NCI-H1694 (cell line): ENCODE results near the gene ERBIN.
"Not testable (repeated sequence)": the region's sequence is repeated elsewhere in the genome, so short reads cannot be mapped to it uniquely, and the experiment has no call there.

Experiments used
- DNase-seq: peaks from one replicate; lab custom pipeline; 2025; lab: John Stamatoyannopoulos, UW

Gene ERBIN, protein sequence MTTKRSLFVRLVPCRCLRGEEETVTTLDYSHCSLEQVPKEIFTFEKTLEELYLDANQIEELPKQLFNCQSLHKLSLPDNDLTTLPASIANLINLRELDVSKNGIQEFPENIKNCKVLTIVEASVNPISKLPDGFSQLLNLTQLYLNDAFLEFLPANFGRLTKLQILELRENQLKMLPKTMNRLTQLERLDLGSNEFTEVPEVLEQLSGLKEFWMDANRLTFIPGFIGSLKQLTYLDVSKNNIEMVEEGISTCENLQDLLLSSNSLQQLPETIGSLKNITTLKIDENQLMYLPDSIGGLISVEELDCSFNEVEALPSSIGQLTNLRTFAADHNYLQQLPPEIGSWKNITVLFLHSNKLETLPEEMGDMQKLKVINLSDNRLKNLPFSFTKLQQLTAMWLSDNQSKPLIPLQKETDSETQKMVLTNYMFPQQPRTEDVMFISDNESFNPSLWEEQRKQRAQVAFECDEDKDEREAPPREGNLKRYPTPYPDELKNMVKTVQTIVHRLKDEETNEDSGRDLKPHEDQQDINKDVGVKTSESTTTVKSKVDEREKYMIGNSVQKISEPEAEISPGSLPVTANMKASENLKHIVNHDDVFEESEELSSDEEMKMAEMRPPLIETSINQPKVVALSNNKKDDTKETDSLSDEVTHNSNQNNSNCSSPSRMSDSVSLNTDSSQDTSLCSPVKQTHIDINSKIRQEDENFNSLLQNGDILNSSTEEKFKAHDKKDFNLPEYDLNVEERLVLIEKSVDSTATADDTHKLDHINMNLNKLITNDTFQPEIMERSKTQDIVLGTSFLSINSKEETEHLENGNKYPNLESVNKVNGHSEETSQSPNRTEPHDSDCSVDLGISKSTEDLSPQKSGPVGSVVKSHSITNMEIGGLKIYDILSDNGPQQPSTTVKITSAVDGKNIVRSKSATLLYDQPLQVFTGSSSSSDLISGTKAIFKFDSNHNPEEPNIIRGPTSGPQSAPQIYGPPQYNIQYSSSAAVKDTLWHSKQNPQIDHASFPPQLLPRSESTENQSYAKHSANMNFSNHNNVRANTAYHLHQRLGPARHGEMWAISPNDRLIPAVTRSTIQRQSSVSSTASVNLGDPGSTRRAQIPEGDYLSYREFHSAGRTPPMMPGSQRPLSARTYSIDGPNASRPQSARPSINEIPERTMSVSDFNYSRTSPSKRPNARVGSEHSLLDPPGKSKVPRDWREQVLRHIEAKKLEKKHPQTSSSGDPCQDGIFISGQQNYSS (N-terminal part only)

GRCh38 chr5:65926276-65926783 is at the start of gene ERBIN:
Gene ERBIN (plus strand): TSS chr5:65926575. CDS start chr5:65992719, 66,144 bp downstream.
- DNase-seq = no peak

DNA sequence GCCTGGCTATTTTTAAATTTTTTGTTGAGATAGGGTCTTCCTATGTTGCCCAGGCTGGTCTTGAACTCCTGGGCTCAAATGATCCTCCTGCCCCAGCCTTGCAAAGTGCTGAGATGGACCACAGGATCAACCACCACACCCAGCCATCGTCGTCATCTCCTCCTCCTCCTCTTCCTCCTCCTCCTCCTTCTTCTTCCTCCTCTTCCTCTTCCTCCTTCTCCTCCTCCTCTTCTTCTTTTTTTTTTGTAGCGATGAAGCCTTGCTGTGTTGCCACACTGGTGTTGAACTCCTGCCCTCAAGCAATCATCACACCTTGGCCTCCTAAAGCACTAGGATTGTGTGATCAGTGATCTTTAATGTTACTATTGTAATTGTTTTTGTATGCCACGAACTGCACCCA is 49.4 kb upstream of the ERBIN start:
- DNase-seq = no peak

- not testable (repeated sequence) for DNase-seq
These were observed 46.6 kb upstream of the ERBIN start for GRCh38 chr5:65879668-65880256.

DNA sequence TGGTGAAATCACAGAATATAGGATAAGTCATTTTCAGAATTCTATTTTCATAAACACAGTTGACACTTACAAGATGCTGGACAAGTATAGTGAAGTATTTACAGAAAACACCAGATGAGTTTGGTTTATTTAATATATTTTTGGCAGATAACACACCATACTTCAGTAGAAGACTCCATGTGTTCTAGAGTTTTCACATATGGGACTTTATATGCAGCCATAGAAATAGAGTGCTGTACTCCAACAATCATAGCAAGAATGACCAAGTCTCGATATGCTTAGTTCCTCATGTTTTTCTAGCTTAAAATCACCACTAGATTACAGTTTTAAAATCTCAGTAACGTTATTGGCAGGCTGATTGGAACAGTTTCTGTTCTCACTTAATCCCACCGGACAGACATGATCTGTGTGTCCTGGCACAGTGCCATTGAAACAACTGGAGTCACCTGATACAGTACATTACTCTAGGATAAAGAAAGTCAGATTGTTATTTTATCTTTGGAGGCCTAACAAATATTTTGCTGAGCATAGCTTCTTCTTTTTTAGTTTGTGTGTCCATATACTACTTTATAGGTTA is 45.8 kb upstream of the ERBIN start:
- no peak for DNase-seq

GRCh38 chr5:65882278-65882677 is 44.1 kb upstream of the ERBIN start:
- DNase-seq = no peak

- no peak for DNase-seq
These were observed 42.9 kb upstream of the ERBIN start for GRCh38 chr5:65883461-65883860.

DNA sequence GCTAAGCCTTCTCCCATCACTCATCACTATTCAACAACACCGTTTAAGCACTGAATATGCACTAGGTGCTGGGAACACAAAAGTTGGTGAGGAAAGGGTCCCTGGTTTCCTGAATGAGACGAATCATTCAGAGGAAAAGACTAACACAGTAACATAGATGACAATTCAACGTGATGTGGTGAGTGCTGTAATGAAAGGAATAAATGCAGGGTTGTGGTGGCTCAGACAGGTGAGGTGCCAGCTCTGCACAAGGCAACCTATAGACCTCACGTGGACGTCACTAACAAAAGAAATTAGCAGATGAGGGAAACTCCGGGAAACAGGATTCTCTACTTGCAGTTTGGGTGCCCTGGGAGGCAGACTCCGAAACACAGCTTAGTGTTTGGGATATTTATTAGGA is 40.0 kb upstream of the ERBIN start:
- DNase-seq = no peak

DNA sequence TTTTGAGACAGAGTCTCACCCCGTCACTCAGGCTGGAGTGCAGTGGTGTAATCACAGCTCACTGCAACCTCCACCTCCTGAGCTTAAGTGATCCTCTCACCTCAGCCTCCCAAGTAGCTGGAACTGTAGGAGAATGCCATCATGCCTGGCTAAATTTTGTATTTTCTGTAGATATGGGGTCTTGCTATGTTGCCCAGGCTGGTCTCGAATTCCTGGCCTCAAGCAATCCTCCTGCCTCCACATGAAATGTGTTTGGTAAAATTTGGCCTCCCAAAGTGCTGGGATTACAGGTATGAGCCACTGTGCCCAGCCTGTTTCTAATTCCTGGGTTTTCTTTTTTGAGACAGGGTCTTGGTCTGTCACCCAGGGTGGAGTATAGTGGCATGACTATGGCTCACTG is 34.4 kb upstream of the ERBIN start:
- DNase-seq = not testable (repeated sequence)

DNA sequence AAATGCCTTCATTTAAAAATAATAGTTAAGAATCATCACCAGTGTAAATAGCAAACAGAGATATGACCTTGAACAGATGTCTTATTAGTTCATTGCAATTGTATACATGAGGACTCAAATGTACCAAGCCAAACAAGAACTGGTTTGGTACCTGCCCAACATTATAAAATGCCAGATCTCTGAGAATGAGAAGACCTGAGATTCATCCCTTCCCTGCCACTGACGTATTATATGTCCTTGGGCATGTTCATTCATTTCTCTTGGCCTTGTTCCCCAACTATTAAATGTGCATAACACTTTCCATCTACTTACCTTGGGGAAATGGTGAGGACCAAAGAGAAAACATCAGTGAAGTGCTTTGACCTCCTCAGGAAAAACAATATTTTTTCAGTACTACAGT is 33.6 kb upstream of the ERBIN start:
- no peak for DNase-seq

DNA sequence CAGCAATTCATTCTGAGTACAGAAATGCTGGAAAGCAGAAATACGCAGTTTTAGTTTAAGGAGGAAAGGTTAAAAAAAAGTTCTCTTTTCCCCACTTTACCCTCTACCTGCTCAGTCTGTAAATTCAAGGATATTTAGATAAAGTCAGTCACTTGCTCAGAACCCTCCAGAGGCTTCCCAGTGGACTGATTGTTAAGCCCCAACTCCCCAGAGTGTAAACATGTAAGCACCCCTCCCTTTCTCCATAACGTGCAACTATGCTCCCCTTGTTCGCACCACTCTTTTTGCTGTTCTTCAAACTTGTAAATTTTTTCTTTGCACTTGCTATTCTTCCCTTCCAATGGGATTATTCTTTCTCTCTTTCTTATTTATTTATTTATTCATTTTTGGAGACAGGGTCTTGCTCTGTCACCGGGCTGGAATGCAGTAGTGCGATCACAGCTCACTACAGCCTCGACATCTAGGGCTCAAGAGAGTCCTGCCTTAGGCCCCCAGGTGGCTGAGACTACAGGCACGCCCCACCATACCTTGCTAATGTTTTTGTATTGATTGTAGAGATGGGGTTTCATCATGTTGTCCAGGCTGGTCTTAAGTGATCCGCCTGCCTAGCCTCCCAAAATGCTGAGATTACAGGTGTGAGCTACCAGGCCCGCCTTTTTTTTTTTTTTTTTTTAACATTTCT is 32.5 kb upstream of the ERBIN start:
- no peak for DNase-seq

DNA sequence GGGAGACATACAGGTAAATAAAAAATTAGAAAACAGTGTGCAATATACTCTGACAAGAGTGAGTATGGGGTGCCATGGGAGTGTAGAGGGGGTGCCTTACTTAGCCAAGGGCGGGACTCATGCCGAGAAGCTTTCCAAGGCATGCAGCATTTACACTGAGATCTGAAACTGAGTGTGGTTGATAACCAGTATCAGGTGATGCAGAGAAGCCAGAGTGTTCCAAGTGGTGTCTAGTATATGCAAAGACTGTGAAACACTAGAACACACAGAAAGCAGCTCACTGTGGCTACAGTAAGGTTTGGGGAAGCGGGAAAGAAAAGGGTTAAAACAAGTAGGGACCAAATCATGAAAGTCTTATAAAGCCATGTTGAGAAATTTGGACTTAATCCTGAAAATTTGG is 30.5 kb upstream of the ERBIN start:
- DNase-seq = no peak

GRCh38 chr5:65900746-65901145 is 25.6 kb upstream of the ERBIN start:
- no peak for DNase-seq

DNA sequence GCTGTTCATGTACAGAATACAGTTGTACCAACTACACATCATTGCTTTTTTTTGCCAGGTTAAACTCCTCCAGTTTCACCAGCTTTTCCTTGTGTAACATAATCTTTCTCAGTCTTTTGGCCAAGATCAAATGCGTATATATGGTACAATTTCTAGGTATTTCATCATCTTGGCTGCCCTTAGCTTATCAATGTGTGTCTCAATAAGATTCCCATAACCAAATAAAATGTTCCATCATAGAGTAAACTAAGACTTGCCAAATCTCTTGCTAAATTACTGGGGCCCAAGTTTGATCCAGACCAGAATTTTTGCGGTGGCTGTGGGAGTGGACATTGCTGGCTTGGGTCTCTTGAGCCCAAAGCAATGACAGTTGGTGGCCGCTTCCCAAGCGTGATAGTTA is 24.3 kb upstream of the ERBIN start:
- no peak for DNase-seq

GRCh38 chr5:65903581-65903980 is 22.8 kb upstream of the ERBIN start:
- DNase-seq = no peak

GRCh38 chr5:65906256-65906655 is 20.1 kb upstream of the ERBIN start:
- no peak for DNase-seq

DNA sequence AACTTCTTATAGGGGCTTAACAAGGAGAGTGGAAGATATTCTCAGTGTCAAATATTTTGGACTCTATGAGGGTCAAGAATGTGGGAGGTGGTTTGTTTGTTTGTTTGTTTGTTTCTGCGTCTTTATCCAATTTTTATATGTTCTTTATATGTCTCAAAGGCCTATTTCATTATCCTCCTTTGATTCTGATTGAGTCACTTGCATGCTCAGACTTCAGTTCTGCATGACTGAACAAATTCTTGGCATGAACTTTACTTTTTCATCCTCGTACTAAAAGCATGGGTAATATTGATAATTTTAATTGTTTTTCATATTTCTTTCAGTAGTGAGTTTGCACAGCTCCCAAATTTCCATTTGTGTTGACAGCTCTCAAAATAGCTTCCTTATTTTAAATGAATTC is 19.2 kb upstream of the ERBIN start:
- no peak for DNase-seq

DNA sequence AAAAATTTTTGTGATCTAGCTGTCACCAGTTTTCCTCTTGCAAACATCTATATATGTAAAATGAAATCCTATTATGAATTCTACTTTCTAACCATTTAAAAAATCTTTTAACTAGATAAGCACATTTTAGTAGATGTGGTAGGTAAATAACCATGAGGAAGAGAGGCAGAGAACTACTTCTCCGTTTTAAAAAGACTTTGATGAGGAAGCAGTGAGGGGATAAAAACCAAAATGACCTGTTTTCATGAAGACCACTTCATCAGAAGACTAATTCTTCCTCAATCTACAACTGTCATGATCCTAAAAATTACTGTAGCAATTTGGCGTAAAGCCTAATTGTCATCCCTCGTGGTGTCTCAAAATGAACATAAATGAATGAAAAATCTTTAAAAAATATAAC is 15.7 kb upstream of the ERBIN start:
- no peak for DNase-seq

DNA sequence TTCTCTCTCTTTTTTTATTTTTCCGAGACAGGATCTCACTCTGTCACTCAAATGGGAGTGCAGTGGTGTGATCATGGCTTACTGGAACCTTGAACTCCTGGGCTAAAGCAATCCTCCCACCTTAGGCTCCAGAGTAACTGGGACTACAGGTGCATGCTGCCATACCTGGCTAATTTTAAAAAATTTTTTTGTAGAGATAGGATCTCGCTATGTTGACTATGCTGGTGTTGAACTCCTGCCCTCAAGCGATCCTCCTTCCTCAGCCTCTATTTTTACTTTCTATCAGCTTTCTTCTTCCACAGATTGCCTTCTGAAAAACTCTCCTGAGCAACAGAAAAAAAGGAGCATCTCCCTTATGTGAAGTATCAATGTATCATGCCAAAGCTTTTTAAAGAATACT is 14.1 kb upstream of the ERBIN start:
- no peak for DNase-seq

GRCh38 chr5:65913519-65913918 is 12.9 kb upstream of the ERBIN start:
- DNase-seq = no peak

DNA sequence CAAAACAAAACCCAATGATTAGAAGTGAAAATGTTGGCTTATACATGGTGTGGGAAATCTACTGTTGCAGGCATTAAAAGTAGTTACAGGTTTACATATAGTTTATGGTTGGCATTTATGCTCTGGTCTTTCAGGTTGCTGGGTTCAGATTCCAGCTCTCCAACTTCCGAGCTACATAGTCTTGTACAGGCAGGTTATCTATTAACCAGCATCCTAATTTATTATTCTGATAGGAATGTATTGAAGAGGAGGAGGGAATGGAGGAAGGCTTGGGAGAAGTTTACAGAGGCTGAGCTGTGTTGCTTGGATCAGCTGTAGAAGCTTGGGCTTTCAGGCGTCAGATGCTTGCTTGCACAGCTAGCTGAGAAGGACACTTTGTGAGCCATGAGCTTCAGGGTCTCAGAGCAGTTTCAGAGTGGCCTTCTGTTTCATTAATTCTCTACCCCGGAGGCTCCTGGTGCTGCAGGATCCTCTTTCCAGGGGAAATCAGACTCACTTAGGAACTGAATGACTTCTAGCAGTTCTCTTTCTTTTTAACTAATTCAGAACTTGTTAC is 11.7 kb upstream of the ERBIN start:
- no peak for DNase-seq

- DNase-seq = not testable (repeated sequence)
These were observed 10.7 kb upstream of the ERBIN start for GRCh38 chr5:65915661-65916060.
